GM19372 (cell line): ENCODE data around the gene GSKIP.

Experiments
- ATAC-seq: cut with Tn5 transposase; IDR thresholded peaks from one replicate; pipeline ENCODE4 v1.9.1; 2021; ENCODE audit warnings: mild to moderate bottlenecking, low read depth, moderate library complexity; ENCODE audit not compliant: unreplicated experiment

Gene GSKIP

GRCh38 chr14:96413526-96413925, 50.2 kb downstream of the GSKIP start:
- no peak for ATAC-seq

DNA sequence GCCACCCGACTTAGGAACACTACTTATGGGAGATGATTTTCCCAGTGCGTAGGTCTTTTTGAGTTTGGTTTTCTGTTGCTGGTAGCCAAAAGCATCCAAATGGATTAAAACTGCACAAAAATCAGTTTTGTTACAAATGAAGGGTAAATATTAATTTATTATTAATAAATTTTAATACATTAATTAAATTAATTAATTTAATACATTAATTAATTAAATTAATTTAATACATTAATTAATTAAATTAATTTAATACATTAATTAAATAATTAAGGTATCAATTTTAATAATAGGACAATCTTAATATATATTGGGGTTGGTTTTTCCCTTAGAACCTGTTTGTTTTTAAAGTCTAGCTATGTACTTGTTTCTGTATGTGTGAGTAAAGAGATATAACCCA, 52.2 kb downstream of the GSKIP start:
- no peak for ATAC-seq

DNA sequence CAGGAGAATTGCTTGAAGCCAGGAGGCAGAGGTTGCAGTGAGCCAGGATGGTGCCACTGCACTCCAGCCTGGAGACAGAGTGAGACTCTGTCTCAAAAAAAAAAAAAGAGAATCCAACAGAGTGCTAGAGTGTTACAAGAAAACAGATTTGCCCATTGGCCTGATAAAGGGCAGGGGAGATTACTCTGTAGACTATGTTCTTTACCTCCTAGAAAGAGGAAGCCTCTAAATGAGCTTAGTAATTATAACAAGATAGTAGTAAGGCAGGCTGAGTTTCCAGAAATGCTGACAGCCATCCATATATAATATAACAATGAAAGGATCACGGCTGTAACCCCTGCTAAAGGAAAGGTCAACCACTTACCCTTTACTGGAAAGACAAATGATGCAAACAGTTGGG, 53.0 kb downstream of the GSKIP start:
- no peak for ATAC-seq

GRCh38 chr14:96417254-96417653, 53.9 kb downstream of the GSKIP start:
- no peak for ATAC-seq

- no peak for ATAC-seq
These were observed 54.7 kb downstream of the GSKIP start for GRCh38 chr14:96418075-96418474.

- ATAC-seq = no peak
These were observed 57.9 kb downstream of the GSKIP start for GRCh38 chr14:96421236-96421635.

DNA sequence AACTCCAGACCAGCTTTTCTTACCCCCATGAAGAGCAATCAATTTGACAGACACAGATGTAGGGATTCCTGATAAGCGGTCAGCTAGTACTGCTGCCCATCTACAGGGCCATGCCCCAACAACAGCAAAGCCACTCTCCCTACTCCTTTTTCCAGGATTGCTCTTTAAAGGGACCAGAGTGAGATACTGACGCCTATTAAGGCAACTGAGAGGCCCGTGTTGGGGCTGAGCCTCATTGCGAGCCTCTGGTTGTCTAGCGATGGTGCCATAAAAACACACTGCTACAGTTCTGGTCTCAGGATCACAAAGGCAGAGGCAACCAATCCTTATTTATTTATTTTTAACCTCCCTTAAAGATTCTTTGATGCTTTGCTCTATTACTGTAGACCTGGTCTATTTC, 59.7 kb downstream of the GSKIP start:
- no peak for ATAC-seq

DNA sequence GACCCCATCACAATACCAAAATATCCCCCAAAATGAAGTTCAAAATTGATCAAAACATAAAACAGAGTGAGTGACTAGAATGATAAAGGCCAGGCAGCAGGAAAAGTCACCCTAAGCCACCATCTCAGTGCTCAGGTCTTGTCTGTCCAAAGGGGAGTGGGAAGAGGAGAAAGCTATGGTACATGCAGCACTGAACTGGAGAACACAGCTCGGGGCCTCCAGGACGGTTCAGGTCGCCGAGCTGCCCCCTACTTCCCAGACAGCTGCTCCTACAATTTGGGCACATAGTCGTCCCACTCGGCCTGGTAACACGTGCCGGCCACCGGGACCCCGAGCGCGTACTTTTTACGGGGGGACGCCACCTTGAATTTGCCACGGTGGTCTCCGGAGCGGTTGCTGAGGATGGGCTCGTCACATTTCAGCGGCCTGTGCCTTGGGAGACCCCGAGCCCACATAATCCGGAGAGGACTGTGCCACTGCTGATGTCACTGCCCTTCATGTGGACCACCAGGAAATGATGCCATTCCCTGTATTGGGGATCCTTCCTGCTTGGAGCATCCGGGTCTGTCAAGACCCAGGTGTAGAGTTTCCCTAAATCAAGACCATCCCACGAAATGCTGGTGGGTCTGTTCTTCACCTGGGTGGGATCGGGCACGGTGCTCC, 60.3 kb downstream of the GSKIP start:
- ATAC-seq = no peak

GRCh38 chr14:96424109-96424989, 61.0 kb downstream of the GSKIP start:
- ATAC-seq = peak; percentile 84

- ATAC-seq = no peak
These were observed 70.7 kb downstream of the GSKIP start for GRCh38 chr14:96434040-96434439.
